GM18951 (cell line): ENCODE measurements around the gene HOXC9.

ENCODE experiments used
- POLR2A ChIP-seq: IDR thresholded peaks from 4 replicates; pipeline ENCODE4 v1.6.1; 2011; ENCODE audit warnings: mild to moderate bottlenecking; ENCODE audit not compliant: insufficient read length, insufficient read depth; ENCODE audit errors: extremely low read depth
- in situ Hi-C: fragments of 300-500 bp; cut with MboI; formaldehyde crosslinking; loops from one replicate; pipeline ENCODE4 v1.12.0; 2022; ENCODE audit warnings: low sequenced_read_pairs, mixed read lengths, inconsistent platforms; ENCODE audit not compliant: unreplicated experiment

HOXC9 gene

DNA sequence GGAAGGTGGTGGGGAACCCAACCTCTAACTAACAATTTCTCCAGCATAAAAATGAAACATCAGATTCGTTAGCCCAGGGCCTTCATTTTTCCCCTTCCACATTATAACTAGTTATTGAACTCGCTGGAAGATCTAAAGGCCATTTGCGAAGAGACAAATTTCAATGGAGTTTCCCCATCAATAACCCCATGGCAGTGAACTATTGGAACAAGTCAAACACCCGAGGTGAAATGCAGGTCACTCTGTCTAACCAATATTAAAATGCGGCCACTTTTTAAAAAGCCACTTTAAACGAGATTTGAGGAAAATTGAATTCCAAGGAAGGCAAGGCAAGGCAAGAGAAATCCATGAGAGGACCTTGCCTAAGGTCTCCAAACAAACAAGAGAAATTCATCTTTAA lies 49.1 kb downstream of the HOXC9 start:
- no peak for TF ChIP-seq POLR2A
- in situ Hi-C loops, result no loop called here

DNA sequence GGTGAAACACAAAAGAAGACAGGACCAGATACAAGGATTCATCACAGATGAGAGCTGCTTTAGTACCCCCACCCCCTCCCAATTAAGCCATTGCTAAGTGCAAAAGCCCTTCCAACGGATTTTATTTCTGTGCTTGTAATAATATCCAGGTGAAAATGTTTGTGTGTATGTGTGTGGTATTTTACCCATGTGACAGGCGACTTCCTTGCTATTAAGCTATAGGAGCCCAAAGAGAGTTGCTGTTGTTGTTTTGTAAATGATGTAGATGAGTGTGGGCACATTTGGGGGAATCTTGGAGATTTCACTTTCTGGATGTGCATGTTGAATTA lies 50.5 kb downstream of the HOXC9 start:
- in situ Hi-C loops, result no loop called here
- no peak for TF ChIP-seq POLR2A

- in situ Hi-C loops, result no loop called here
- TF ChIP-seq POLR2A, result no peak
Measured at GRCh38 chr12:54051026-54051842, 51.3 kb downstream of the HOXC9 start.

GRCh38 chr12:54051874-54052437 lies 52.0 kb downstream of the HOXC9 start:
- in situ Hi-C loops, result no loop called here
- TF ChIP-seq POLR2A, result no peak

DNA sequence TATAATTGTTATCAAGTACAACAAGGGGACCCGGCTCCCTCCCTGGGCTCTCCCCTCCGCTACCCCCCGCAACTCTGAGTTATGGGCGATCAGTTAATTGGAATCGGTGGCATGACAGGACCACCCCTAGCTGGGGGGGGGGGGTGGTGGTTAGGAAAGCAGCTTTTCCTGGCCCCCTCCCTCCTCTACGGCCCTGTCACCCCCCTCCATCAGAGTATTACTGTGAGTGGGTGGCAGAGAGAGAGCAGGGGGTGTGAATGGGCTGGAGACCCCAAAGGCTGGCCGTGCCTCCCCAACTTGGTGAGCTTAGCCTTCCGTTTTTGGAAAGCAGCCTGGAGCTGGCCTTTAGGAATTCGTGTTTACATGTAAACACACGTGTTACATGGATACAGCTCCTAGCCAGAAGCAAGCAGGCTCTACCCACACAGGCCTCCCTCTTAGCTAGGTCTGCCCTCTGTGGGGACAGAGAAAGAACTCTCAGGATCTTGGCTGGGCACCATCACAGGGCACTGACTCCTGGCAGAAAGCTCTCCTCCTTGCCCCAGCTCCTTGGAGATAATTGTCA lies 52.6 kb downstream of the HOXC9 start:
- in situ Hi-C loops, result no loop called here
- TF ChIP-seq POLR2A, result no peak
